KOPT-K1 (cell line): Measurements from ENCODE around the gene DHFR2.
"Not testable (repeated sequence)": the region's sequence is repeated elsewhere in the genome, so short reads cannot be mapped to it uniquely, and the experiment has no call there.

Experiments used
- H3K27ac ChIP-seq: fragments of 200-600 bp; sonication (generic); 2 replicates; pipeline ENCODE4 v1.5.1; 2016; ENCODE audit warnings: antibody characterized with exemption, mild to moderate bottlenecking, low read depth, low read length; ENCODE audit not compliant: poor library complexity, severe bottlenecking
- H3K36me3 ChIP-seq: fragments of 200-600 bp; sonication (generic); 2 replicates; pipeline ENCODE4 v1.5.1; 2017; ENCODE audit warnings: antibody characterized with exemption, mild to moderate bottlenecking, low read length, moderate library complexity; ENCODE audit not compliant: insufficient read depth
- H3K9me3 ChIP-seq: fragments of 200-600 bp; sonication (generic); 2 replicates; pipeline ENCODE4 v1.5.1; 2017; ENCODE audit warnings: antibody characterized with exemption, low read length, mild to moderate bottlenecking; ENCODE audit not compliant: insufficient read depth, poor library complexity, severe bottlenecking

DHFR2 gene

DNA sequence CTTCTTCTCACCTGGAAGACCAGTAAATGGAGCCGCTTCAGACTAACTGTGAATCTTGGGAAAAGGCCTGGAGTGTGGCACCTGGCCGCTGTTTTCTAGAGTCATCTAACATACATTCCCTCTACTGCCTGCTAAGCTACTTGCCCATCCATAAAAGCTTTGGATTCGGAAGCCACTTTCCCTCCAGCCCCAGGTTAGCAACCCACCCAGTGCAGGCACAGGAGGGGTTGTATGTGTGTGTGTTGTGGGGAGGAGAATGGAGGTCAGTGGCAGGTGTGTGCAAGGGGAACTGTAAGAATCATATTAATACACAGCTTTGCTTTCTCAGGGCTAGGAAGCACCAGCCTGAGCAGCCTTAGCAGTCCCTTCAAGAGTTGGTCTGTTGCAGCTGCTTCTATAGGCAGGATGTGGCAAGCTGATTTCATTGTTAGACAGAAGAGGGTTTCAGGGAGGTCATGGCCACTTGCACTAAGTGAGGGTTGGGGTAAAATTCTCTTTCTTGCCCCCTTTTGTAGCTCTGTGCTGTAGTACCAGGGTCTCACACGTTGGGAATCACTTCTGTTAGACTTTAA is 9.1 kb upstream of the DHFR2 start:
- Histone ChIP-seq H3K36me3 (peaks cover 35% of the 10 kb centered on the region), H3K27ac (peak overlapping the region; percentile 42), H3K9me3 (no peaks in the 10 kb centered on the region)

DNA sequence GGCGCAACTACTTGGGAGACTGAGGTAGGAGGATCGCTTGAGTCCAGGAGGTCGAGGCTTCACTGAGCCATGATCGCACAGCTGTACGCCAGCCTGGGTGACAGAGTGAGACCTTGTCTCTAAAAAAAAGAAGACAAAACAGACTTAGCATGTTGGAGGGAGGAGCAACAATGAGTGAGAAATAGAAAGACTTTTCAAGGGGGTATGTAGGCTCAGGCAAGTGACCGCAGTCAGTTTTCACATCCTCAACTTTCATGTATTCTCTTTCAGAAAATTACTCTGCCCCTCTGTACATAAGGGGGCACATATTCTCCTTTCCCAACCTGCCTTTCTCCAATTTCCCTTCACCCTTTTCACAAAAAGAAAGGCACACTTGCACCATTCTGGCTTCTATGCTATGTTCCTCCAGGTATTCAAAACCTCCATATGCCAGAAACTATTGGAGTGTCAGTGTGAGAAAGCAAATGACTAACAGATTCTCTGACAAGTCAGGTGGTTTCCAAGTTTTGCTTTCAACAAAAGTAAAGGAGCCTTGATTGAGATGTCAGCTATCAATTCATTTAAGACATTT is 7.7 kb upstream of the DHFR2 start:
- Histone ChIP-seq H3K36me3 (peaks cover 32% of the 10 kb centered on the region), H3K9me3 (no peaks in the 10 kb centered on the region), H3K27ac (no peak overlapping the region)

DNA sequence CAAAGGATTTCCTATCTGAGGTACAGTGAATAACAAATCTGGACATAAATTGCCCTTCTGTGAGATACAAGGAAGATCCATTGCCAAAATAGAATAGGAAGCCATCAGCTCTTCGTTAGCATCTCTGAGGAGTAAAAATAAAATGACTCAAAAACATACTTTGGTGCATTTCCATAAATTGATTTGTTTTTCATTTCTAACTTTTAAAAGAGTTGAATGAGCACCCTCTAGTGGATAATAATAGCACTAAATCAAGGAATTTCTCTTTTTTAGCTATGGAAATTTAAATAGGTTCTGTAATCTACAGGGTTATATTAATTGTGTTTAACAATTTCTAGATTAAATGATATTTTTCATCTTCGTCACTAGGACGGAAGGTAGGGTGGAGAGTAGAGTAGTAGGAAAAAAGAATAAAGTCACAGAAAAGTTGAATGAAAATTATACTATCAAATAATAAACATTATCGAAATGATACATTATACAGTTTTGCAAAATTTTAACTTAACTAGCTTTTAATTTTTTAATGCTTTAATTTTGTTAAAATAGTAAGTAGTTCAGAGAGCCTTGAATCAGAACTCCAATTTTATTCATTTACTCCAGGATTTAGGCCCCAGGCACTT is 6.6 kb upstream of the DHFR2 start:
- H3K27ac ChIP-seq = no peak overlapping the region
- H3K9me3 ChIP-seq = no peaks in the 10 kb centered on the region
- peaks cover 32% of the 10 kb centered on the region for H3K36me3 ChIP-seq

DNA sequence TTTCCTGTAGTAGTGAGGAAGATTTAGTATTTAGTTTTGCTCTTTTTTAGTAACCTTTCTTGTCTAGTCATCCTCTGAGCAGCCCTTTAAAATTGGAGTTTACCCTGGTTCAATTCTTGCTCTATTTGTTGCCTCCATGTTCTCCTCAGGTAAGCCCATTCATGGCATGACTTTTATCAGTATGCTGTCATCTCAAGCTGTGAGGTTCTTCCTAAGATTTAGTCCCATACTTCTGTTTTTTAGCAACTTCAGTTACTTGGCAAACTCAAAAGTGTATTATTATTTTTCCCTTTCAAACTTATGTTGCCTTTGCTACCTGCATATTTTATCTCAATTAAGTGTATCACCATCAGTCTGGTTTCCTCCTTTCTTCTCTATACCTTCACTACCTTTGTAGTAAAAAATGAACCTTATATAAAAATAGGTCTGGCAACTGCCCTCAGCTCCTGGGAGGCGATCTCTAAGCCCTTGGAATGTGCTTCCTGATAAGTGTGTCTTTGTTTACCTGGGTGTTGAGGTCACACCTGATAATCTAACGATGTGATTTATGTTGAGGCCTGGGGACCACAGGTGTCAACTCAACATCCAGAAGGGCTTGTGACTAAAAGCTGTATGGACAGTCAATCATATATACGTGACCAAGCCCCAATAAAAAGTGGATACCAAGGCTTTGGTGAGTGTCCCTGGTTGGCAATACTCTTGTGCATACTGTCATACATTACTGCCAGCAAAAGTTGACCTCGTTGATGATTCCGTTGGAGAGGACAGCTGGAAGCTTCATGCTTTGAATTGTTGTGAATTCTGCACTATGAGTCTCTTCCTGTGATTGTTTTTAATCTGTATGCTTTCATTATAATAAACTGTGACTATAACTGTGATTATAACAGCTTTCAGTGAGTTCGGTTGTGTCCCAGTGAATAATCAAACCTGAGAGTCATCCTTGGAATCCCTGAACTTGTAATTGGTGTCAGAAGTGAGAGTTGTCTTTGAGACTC is 4.1 kb upstream of the DHFR2 start:
- Histone ChIP-seq H3K27ac (no peak overlapping the region), H3K9me3 (no peaks in the 10 kb centered on the region), H3K36me3 (peaks cover 26% of the 10 kb centered on the region)

DNA sequence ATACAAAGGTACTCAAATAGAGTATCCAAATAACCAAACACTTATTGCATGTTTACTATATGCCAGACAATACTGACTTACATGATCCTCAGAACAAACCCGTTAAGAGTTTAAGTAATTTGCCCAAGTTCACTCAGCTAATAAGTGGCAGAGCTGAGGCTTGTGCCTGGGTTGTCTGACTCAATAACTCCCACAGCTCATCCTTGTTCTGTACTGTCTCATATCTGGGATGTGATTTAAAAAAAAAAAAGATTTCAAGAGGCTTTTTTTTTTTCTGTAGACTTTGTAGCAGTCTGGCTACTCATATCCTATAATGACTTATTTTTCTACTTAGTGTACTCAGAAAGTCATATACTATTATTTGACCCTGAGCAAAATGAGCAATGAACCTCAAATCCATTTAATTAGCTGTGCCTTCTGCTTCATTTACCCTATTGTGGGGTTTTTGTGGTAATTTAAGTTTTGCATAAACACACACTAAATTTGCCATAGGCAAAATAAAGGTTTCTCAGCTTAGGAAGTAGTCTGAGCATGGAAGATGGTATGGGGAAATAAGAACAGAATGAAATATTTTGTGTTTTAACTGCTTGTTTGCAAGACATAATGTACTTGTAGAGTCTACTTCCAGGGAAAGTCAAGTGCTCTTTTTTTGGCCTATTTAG is 3.2 kb upstream of the DHFR2 start:
- Histone ChIP-seq H3K9me3 (no peaks in the 10 kb centered on the region), H3K27ac (no peak overlapping the region), H3K36me3 (peaks cover 22% of the 10 kb centered on the region)

DNA sequence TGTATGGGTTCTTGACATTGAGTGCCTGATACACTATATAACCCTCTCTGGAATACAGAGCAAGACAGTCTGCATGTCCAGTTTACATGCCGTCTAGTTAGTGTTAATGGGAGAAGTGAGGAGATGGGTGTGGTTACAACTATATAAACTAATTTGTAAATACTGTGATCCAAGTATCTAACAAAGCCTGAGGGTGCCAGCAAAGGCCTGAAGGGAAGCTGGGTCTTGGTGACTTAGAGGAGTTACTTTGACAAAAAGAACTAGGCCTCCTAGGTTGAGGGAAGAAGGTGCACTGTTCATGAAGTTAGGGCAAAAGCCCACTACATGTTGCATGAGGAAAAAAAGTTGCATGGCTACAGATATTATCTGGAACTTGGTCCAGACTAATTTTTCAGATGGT is 2.4 kb upstream of the DHFR2 start:
- H3K9me3 ChIP-seq = no peaks in the 10 kb centered on the region
- no peak overlapping the region for H3K27ac ChIP-seq
- peaks cover 30% of the 10 kb centered on the region for H3K36me3 ChIP-seq

DNA sequence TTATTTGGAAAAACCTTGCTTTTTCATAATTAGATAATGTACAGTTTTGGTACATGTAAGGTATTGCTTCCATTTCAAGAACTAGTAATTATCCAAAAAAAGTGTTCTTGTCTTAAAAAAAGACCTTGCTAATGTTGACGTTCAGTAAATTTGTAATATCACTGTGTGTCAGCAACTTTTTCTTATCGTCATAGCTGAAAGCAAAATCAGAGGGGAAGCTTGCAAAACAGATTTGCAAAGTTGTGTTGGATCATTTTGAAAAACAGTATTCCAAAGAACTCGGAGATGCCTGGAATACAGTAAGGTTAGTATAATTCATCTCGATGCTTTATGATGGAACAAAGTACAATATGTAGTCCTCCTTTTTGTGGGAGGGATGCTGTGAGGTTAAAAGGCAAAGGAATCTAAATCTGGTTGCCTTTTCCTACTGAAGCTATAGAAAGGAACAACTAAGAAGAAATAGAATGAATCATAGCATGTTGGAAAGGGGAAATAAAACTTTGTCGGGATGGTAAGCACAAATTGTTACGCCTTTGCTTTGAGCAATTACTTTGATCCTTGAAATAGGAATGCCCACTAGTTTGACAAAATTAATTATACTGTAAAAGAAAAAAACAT is 1.6 kb upstream of the DHFR2 start:
- H3K36me3 ChIP-seq = peaks cover 37% of the 10 kb centered on the region
- H3K9me3 ChIP-seq = no peaks in the 10 kb centered on the region
- peak overlapping the region; percentile 94 for H3K27ac ChIP-seq

DNA sequence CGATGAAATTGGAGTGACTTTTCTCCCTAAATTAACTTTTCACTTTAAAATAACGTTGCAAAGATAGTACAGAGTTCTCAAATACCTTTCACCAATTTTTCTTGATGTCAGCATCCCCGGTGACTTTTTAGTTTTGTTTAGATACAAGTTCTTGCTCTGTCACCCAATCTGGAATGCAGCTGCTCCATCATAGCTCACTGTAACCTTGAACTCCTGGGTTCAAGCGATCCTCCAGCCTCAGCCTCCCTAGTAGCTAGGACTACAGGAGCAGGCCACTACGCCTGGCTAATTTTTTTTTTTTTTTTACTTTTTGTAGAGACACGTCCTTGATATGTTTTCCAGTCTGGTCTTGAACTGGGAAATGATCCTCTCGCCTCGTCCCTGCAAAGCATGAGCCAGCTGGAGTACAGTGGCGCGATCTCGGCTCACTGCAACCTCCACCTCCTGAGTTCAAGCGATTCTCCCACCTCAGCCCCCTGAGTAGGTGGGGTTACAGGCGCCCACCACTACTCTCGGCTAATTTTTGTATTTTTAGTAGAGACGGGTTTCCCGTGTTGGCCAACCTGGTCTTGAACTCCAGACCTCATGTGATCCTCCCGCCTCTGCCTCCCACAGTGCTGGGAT is 892 bp upstream of the DHFR2 start:
- peak overlapping the region; percentile 94 for H3K27ac ChIP-seq
- H3K36me3 ChIP-seq = peaks cover 45% of the 10 kb centered on the region
- no peaks in the 10 kb centered on the region for H3K9me3 ChIP-seq

DNA sequence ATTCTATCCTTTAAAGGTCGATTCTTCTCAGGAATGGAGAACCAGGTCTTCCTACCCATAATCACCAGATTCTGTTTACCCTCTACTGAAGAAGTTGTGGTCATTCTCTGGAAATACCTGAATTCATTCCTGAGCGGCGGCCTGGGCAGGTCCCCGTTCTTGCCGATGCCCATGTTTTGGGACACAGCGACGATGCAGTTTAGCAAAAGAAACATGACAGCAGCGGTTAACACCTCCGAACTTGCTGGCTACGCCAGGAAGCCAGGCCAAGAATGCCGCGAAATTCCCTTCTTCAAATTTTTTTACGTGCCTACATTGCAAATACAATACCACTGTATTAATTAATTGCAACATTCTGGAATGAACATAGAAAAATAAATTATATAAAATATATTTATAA is 1.4 kb downstream of the DHFR2 start:
- H3K36me3 ChIP-seq = peaks cover 28% of the 10 kb centered on the region
- H3K27ac ChIP-seq = no peak overlapping the region
- H3K9me3 ChIP-seq = no peaks in the 10 kb centered on the region

DNA sequence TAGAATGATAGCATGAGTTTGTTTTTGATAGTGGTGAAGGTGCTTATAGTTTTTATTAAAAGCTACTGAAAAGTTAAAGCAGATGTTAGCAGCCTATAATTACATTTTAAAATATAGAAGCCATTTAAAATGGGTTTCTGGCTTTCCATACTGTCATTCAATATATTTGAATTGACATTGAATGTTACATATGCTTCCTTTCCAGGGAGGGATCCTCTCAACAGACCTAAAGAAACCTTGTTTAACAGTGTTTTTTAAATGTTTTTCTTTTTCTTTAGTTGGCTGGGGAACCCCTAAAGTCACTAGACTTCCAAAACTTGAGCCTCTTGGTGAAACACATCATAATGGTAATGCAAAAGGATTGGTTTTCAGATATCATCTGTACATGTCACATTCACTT is 12.2 kb downstream of the DHFR2 start:
- no peaks in the 10 kb centered on the region for H3K9me3 ChIP-seq
- no peaks in the 10 kb centered on the region for H3K36me3 ChIP-seq
- no peak overlapping the region for H3K27ac ChIP-seq

DNA sequence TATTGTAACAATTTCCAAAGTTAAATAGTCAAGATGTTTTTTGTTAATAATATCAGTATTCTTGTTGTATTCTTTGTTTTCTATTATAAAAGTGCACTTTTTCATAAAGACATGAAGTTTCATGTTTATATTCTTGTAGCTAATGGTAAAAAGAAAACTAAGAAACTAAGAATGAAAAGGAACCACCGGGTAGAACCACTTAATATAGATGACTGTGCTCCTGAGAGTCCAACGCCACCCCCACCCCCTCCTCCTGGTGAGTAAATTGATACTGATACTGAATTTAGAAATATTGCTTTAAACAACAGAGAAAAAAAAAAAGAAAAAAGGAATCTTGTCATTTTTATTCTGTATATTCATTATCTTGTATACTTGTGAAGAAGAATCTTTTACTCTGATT is 13.4 kb downstream of the DHFR2 start:
- Histone ChIP-seq H3K36me3 (no peaks in the 10 kb centered on the region), H3K9me3 (peaks cover 4% of the 10 kb centered on the region), H3K27ac (no peak overlapping the region)

DNA sequence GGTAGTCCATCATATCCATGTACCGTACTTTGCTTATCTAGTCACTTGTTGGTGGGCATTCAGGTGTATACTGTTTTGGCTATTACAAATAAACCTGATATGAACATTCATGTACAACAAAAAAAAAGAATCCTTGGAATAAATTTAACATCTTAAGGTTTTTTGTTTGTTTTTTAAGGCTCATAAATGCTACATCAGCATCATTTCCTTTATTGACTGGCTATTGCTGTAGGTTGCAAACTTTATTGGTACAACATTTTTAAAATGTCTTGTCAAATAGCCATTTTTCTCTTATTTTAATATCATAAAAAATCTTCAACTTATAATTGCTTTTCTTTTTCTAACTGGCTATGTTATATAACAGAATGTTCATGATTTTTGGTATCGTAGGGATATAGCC is 16.2 kb downstream of the DHFR2 start:
- peaks cover 11% of the 10 kb centered on the region for H3K9me3 ChIP-seq
- H3K27ac ChIP-seq = no peak overlapping the region
- no peaks in the 10 kb centered on the region for H3K36me3 ChIP-seq

DNA sequence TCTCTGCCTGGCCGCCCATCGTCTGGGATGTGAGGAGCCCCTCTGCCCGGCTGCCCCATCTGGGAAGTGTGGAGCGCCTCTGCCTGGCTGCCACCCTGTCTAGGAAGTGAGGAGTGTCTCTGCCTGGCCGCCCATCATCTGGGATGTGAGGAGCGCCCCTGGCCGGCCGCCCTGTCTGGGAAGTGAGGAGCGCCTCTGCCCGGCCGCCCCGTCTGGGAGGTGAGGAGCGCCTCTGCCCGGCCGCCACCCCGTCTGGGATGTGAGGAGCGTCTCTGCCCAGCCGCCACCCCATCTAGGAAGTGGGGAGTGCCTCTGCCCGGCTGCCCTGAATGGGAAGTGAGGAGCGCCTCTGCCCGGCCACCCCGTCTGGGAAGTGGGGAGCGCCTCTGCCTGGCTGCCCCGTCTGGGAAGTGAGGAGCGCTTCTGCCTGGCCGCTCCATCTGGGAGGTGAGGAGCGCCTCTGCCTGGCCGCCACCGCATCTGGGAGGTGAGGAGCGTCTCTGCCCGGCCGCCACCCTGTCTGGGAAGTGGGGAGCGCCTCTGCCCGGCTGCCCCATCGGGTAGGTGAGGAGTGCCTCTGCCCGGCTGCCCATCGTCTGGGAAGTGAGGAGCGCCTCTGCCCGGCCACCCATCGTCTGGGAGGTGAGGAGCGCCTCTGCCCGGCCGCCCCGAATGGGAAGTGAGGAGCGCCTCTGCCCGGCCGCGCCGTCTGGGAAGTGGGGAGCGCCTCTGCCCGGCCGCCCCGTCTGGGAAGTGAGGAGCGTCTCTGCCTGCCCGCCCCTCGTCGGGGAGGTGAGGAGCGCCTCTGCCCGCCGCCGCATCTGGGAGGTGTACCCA is 18.4 kb downstream of the DHFR2 start:
- H3K27ac ChIP-seq, H3K36me3 ChIP-seq: not testable (repeated sequence)
- H3K9me3 ChIP-seq = peaks cover 11% of the 10 kb centered on the region
